ENCODE data around the gene COPB1.
A peak's percentile ranks its signal among the peaks of the same experiment; 100 is the strongest.

- TF ChIP-seq, protein P1, sequence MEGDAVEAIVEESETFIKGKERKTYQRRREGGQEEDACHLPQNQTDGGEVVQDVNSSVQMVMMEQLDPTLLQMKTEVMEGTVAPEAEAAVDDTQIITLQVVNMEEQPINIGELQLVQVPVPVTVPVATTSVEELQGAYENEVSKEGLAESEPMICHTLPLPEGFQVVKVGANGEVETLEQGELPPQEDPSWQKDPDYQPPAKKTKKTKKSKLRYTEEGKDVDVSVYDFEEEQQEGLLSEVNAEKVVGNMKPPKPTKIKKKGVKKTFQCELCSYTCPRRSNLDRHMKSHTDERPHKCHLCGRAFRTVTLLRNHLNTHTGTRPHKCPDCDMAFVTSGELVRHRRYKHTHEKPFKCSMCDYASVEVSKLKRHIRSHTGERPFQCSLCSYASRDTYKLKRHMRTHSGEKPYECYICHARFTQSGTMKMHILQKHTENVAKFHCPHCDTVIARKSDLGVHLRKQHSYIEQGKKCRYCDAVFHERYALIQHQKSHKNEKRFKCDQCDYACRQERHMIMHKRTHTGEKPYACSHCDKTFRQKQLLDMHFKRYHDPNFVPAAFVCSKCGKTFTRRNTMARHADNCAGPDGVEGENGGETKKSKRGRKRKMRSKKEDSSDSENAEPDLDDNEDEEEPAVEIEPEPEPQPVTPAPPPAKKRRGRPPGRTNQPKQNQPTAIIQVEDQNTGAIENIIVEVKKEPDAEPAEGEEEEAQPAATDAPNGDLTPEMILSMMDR (IDR thresholded peaks at IDR 0.05; ENCODE audit: borderline replicate concordance, extremely low read depth, low read length, poor library complexity, severe bottlenecking), result peak; percentile 22
- TF ChIP-seq EZH2 (IDR thresholded peaks at IDR 0.05; ENCODE audit: borderline replicate concordance, low read depth, low read length, severe bottlenecking), result no peak
These were observed 40.4 kb upstream of the COPB1 start for GRCh38 chr11:14539982-14540421.

Measured in DND-41 (cell line).